Astrocyte of the spinal cord (primary cell): ENCODE data around the gene OSBPL5.

ENCODE experiments used
- DNase-seq: peaks from one replicate; pipeline ENCODE4 v3.0.0; 2011; ENCODE audit warnings: low read depth, low spot score
- H3K4me3 ChIP-seq: 2 replicates; pipeline ENCODE4 v1.5.1; 2011; ENCODE audit warnings: low read depth, mild to moderate bottlenecking, low read length, moderate library complexity
- in situ Hi-C: cut with HindIII; loops from 2 replicates; pipeline ENCODE4 v1.10.0; 2017; ENCODE audit warnings: low sequenced_read_pairs
- TF ChIP-seq, protein P1 (sequence below): IDR thresholded peaks from 2 replicates; pipeline ENCODE4 v1.5.1; 2012; ENCODE audit warnings: low read depth, mild to moderate bottlenecking, low read length, inconsistent platforms

The OSBPL5 gene

DNA sequence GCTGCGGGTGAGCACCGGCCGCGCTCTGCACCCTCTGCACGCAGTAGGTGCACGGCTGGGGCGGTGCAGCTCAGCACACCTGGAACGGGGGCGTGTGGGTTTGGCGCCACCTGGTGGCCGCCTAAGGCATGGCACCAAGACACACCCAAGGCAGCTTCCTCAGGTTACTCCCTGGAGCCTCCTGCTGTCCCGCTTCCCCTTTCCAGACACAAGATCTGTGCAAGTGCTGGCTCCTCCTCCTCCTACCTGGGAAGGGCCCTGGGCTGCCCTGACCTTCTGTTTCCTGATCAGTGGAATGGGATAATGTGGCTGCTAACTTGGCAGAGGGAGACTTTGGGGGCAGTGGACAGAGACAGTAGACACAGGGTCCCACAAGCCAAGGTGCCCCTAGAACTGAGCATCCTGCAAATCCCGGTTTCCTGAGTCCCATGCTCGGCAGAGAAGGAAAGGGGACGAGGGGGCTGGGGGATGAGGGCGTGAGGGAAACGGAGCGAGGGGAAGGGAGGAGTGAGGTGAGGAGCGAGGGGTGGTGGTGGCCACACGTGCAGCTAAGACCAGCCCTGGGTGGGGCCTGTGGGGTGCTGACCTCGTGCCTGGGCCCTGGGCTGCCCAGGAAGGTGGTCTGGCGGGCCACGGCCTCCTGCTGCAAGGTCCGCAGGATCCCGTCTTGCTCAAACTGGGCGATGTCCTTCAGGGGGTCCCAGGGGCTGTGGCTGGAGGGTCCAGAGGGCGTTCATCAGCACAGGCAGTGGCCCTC lies 73.1 kb downstream of the OSBPL5 start:
- in situ Hi-C loops = no loop called here
- no peak overlapping the region for H3K4me3 ChIP-seq
- TF ChIP-seq, protein P1, sequence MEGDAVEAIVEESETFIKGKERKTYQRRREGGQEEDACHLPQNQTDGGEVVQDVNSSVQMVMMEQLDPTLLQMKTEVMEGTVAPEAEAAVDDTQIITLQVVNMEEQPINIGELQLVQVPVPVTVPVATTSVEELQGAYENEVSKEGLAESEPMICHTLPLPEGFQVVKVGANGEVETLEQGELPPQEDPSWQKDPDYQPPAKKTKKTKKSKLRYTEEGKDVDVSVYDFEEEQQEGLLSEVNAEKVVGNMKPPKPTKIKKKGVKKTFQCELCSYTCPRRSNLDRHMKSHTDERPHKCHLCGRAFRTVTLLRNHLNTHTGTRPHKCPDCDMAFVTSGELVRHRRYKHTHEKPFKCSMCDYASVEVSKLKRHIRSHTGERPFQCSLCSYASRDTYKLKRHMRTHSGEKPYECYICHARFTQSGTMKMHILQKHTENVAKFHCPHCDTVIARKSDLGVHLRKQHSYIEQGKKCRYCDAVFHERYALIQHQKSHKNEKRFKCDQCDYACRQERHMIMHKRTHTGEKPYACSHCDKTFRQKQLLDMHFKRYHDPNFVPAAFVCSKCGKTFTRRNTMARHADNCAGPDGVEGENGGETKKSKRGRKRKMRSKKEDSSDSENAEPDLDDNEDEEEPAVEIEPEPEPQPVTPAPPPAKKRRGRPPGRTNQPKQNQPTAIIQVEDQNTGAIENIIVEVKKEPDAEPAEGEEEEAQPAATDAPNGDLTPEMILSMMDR = peak; percentile 98
- peak; percentile 48 for DNase-seq

DNA sequence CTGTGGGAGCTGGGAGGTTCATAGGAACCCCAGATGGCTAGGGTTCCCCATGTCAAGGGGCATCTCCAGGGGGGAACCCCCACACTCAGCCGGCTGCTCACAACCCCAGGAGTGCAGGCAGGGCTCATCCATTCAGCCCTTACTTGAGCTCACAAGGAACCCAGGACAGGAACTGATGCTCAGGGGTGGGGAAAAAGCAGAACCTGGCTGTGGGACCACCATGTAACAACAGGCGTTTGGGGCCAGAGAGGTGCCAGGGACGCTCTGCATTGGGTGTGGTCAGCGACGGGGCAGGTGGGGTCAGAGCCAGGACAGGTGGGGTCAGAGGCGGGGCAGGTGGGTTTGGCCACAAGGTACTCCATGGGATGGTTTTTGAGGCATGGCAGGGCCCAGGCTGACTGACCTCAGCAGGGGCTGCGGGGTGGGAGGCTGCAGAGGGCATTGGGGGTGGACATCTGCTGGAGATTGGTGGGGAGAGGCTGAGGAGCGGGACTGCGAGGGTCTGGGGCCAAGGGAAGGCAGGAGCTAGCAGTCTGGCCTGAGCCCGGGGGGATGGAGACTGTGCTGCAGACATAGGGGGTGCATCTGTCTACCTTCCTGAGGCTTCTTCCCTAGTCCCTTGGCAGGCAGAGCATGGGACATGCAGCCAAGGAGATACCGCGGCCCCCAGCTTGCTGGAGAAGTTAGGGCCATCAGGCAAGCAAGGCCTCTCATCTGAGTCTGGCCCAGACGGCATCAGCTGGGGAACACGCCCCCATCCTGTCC lies 73.8 kb downstream of the OSBPL5 start:
- in situ Hi-C loops = no loop called here
- no peak overlapping the region for H3K4me3 ChIP-seq
- TF ChIP-seq, protein P1 = no peak
- DNase-seq = no peak

DNA sequence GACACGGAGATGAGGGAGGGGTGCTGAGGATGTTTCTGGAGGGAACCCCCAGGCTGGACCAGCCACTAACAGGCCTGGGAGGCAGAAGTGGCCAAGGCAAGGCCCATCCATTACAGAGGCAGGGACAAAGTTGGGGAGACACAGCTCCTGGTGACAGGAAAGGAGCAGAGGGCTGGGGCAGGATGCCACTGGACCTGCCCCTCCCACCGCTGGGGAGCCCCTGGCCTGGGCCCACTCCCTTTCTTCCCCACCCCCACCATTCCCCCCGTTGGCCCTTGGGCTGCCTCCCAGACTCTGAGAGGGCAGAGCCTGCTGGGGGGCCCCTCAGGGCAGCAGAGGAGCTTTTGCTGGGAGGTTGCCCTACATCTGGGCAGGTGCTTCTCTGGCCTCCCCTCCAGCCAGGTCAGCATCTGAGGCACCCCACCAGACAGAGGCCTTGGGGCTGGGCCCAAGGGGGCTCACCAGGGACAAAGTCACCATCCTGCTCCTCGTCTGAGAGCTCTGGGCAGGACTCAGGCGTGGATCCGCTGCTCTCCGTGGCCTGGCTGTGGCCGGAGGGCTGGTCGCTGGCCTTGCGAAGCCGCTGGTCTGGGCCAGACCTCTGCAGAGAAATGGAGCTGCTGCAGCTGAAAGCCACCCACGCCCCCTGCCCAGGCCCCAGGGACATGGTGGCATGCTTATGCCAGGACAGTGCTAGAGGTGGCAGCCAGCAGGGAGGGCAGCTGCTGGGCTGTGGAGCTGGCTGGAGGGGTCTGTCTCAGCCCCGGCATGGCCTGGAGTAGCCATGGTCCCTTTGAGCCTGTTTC lies 74.8 kb downstream of the OSBPL5 start:
- DNase-seq = no peak
- TF ChIP-seq, protein P1 = no peak
- in situ Hi-C loops = no loop called here
- H3K4me3 ChIP-seq = no peak overlapping the region

DNA sequence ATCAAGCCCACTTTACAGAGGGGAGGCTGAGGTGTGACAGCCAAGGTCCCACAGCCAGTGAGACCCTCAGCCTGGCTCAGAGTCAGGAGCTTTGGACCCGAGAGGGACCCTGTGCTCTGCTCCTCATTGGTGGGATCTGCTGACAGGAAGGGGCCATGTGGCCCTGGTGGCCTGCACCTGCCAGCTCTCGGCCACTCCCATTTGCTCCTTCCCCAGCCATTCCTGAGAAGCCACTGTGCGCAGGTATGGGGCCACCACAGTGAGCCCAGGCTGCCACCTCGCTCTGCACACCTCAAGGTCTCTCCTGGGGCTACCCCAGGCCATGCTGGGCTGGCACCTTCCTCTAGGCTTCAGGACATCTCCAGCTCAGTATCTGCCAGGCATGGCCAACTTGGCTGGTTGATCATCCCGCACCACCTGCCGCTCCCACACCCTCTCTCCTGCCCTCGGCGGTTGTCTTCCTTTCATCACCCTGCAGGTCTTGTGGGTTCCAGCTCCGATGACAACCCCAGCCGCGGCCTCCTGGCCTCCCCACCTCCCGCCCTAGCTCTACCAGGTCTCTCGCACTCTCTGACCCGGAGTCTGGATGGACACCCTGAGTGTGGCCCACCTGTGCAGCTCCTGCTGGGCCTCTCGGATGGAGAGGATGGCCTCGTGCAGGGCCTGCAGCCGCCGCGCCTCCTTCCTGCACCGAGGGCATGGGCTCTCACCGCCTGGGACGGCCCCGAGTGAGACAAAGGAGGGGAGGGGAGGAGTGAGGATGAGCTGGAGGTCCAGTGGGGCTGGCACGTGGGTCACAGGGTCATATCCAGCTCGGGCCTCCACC lies 75.7 kb downstream of the OSBPL5 start:
- no peak overlapping the region for H3K4me3 ChIP-seq
- no peak for DNase-seq
- in situ Hi-C loops = no loop called here
- TF ChIP-seq, protein P1 = no peak

DNA sequence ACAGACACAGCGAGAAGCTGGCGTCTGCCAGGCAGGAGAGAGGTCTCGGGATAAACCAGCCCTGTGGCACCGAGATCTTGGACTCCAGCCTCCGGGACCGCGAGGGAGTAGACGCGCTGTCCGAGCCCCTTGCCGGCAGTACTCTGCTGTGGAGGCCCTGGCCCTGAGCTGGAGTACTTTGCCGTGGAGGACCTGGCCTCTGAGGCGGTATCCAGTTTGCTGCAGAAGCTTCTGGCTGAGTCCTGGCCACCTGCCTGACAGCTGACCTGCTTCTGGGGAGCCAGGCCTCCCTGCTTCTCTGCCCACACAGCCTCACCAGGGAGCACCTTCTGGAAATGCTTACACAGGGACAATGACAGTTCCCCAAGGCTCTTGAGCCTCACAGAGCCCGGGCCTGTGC lies 76.3 kb downstream of the OSBPL5 start:
- in situ Hi-C loops = no loop called here
- no peak for DNase-seq
- no peak overlapping the region for H3K4me3 ChIP-seq
- TF ChIP-seq, protein P1 = no peak
